Testis (tissue), 2 donors: Measurements from ENCODE around the gene WNT2B.

Experiments
- POLR2A ChIP-seq: fragments of 450-650 bp; IDR thresholded peaks from one replicate; pipeline ENCODE4 v1.6.1; 2017; ENCODE audit warnings: antibody characterized with exemption, mild to moderate bottlenecking, moderate library complexity
- TF ChIP-seq, protein P1 (sequence below), 3 experiments: fragments of 450-650 bp in 2 of 3; fragments of 200-600 bp in 1 of 3; sonication (generic) in 1 of 3; IDR thresholded peaks; one replicate each; pipeline ENCODE4 v1.5.1; 2016 to 2019; ENCODE audit warnings: antibody characterized with exemption in 3 of 3, mild to moderate bottlenecking in 2 of 3, moderate library complexity in 1 of 3

DNA sequence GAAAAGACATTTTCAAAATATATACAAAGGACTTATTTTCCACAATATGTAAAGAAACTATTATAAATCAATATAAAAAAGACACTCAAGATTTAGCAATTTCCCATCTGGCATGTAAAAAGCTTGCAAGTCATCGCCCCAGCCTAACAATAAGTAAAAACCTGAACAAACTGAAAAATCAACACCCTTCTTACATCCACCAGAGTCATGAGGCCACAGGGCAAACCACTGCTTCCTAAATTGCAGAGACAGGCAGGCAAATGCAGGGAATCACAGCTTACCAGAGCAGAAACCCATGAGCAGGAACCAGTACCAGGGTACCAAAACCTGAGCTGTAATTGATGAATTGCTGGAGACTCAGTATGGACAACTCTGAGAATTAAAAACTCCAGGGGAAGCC lies 16.7 kb upstream of the WNT2B start:
- TF ChIP-seq POLR2A: no peak
- TF ChIP-seq, protein P1, sequence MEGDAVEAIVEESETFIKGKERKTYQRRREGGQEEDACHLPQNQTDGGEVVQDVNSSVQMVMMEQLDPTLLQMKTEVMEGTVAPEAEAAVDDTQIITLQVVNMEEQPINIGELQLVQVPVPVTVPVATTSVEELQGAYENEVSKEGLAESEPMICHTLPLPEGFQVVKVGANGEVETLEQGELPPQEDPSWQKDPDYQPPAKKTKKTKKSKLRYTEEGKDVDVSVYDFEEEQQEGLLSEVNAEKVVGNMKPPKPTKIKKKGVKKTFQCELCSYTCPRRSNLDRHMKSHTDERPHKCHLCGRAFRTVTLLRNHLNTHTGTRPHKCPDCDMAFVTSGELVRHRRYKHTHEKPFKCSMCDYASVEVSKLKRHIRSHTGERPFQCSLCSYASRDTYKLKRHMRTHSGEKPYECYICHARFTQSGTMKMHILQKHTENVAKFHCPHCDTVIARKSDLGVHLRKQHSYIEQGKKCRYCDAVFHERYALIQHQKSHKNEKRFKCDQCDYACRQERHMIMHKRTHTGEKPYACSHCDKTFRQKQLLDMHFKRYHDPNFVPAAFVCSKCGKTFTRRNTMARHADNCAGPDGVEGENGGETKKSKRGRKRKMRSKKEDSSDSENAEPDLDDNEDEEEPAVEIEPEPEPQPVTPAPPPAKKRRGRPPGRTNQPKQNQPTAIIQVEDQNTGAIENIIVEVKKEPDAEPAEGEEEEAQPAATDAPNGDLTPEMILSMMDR (IDR thresholded peaks at IDR 0.05): no peak
